Karpas-422 (cell line): Measurements from ENCODE around the gene SCPEP1. TPM values are rescaled to one million over a fixed set of nuclear protein-coding genes. Genes with fewer than 3 reads are reported as not detected.
"Not testable (repeated sequence)": the region's sequence is repeated elsewhere in the genome, so short reads cannot be mapped to it uniquely, and the experiment has no call there.

Experiments used
- DNase-seq: peaks from one replicate; pipeline ENCODE4 v3.0.0-alpha.2; 2015
- H2AFZ ChIP-seq: fragments of 200-600 bp; sonication (generic); 2 replicates; pipeline ENCODE4 v1.6.1; 2014; ENCODE audit warnings: antibody characterized with exemption, low read length, mixed read lengths
- H3K27ac ChIP-seq: fragments of 200-600 bp; sonication (generic); 2 replicates; pipeline ENCODE4 v1.5.1; 2014; ENCODE audit warnings: mild to moderate bottlenecking, low read length, moderate library complexity
- H3K27me3 ChIP-seq: fragments of 200-600 bp; sonication (generic); 2 replicates; pipeline ENCODE4 v1.6.1; 2014; ENCODE audit warnings: low read length, mixed read lengths
- H3K36me3 ChIP-seq: fragments of 200-600 bp; sonication (generic); 2 replicates; pipeline ENCODE4 v1.6.1; 2014; ENCODE audit warnings: low read length, mixed read lengths; ENCODE audit not compliant: insufficient read depth
- H3K4me1 ChIP-seq: fragments of 200-600 bp; sonication (generic); 2 replicates; pipeline ENCODE4 v1.6.1; 2014; ENCODE audit warnings: mild to moderate bottlenecking, low read length, mixed read lengths
- H3K4me2 ChIP-seq: fragments of 200-600 bp; sonication (generic); 2 replicates; pipeline ENCODE4 v1.6.1; 2014; ENCODE audit warnings: low read length, low read depth, mild to moderate bottlenecking; ENCODE audit not compliant: poor library complexity, severe bottlenecking
- H3K4me3 ChIP-seq: fragments of 200-600 bp; sonication (generic); 2 replicates; pipeline ENCODE4 v1.5.1; 2014; ENCODE audit warnings: mild to moderate bottlenecking, antibody characterized with exemption, low read length, mixed read lengths
- H3K79me2 ChIP-seq: fragments of 200-600 bp; sonication (generic); 2 replicates; pipeline ENCODE4 v1.6.1; 2014; ENCODE audit warnings: mild to moderate bottlenecking, low read length, mixed read lengths
- H3K9ac ChIP-seq: fragments of 200-600 bp; sonication (generic); 2 replicates; pipeline ENCODE4 v1.6.0; 2014; ENCODE audit warnings: low read length
- H3K9me2 ChIP-seq: fragments of 200-600 bp; sonication (generic), shearing (Covaris generic); replicated peaks from 2 replicates; pipeline ENCODE4 v1.6.0; 2014; ENCODE audit warnings: mild to moderate bottlenecking, low read length, moderate library complexity; ENCODE audit not compliant: insufficient read depth
- H3K9me3 ChIP-seq: fragments of 300-700, 200-600 bp; sonication (generic); 2 replicates; pipeline ENCODE4 v1.6.1; 2014; ENCODE audit warnings: low read length, mixed read lengths
- H4K20me1 ChIP-seq: fragments of 200-600 bp; sonication (generic); 2 replicates; pipeline ENCODE4 v1.6.1; 2014; ENCODE audit warnings: mild to moderate bottlenecking, antibody characterized with exemption, low read length, low read depth; ENCODE audit not compliant: insufficient read depth
- total RNA-seq: library from RNA; depleted of rRNA; stranded (reverse); fragments of >200 nt; shearing (Covaris generic); gene quantifications from 2 replicates; pipeline ENCODE4 v1.2.3, GENCODE V29; 2014; ENCODE audit warnings: low replicate concordance

Gene SCPEP1
- total RNA-seq, 1 experiment from 2014 or later: 22.2 TPM

DNA sequence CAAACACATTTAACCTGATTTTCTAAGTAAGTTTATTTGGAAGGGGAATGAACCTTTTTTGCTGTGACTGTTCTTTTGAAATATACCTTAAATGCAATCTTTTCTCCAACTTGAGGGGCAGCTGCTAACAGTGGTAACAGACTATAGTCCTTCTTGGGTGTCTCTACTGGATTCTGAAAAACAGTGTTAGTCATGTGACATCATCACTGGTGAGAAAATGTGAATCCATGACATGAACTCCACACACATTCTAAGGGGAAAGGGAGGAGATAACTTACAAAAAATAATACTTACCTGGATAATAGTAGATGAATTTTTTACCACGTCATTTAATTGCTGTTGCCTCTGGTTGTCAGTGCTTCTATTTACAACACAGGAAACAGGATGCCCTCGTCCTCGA is 28.3 kb upstream of the SCPEP1 start:
- H3K9ac ChIP-seq: no peak overlapping the region
- no peaks in the 10 kb centered on the region for H3K27me3 ChIP-seq
- H3K4me1 ChIP-seq: no peaks in the 10 kb centered on the region
- H3K9me3 ChIP-seq: no peaks in the 10 kb centered on the region
- peaks cover 34% of the 10 kb centered on the region for H3K79me2 ChIP-seq
- no peak overlapping the region for H3K4me2 ChIP-seq
- no peak overlapping the region for H2AFZ ChIP-seq
- H4K20me1 ChIP-seq: no peaks in the 10 kb centered on the region
- H3K4me3 ChIP-seq: no peak overlapping the region
- H3K9me2 ChIP-seq: no peaks in the 10 kb centered on the region
- DNase-seq: no peak
- no peak overlapping the region for H3K27ac ChIP-seq
- H3K36me3 ChIP-seq: peaks cover 13% of the 10 kb centered on the region; the same call in 1 of the 2 replicates

DNA sequence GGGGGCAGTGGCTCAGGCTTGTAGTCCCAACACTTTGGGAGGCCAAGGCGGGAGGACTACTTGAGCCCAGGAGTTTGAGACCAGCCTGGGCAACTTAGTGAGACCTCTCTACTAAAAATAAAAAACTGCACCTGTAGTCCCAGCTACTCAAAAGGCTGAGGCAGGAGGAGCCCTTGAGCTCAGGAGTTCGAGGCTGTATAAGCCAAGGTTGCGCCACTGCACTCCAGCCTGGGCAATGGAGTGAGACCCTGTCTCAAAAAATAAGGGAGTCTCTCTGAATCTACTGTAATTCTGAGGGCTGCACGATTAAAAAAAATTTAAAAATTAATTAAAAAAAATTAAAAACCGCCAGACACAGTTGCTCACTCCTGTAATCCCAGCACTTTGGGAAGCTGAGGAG is 20.9 kb upstream of the SCPEP1 start:
- Histone ChIP-seq H3K9ac (no peak overlapping the region), H3K27me3 (no peaks in the 10 kb centered on the region), H3K4me2 (no peak overlapping the region), H3K36me3 (no peaks in the 10 kb centered on the region; the same call in 1 of the 2 replicates), H3K9me2 (no peaks in the 10 kb centered on the region), H3K27ac (no peak overlapping the region), H3K79me2 (peaks cover 72% of the 10 kb centered on the region), H4K20me1 (no peaks in the 10 kb centered on the region), H2AFZ (no peak overlapping the region), H3K4me1 (peaks cover 17% of the 10 kb centered on the region), H3K9me3 (no peaks in the 10 kb centered on the region), H3K4me3 (no peak overlapping the region)
- DNase-seq: no peak

DNA sequence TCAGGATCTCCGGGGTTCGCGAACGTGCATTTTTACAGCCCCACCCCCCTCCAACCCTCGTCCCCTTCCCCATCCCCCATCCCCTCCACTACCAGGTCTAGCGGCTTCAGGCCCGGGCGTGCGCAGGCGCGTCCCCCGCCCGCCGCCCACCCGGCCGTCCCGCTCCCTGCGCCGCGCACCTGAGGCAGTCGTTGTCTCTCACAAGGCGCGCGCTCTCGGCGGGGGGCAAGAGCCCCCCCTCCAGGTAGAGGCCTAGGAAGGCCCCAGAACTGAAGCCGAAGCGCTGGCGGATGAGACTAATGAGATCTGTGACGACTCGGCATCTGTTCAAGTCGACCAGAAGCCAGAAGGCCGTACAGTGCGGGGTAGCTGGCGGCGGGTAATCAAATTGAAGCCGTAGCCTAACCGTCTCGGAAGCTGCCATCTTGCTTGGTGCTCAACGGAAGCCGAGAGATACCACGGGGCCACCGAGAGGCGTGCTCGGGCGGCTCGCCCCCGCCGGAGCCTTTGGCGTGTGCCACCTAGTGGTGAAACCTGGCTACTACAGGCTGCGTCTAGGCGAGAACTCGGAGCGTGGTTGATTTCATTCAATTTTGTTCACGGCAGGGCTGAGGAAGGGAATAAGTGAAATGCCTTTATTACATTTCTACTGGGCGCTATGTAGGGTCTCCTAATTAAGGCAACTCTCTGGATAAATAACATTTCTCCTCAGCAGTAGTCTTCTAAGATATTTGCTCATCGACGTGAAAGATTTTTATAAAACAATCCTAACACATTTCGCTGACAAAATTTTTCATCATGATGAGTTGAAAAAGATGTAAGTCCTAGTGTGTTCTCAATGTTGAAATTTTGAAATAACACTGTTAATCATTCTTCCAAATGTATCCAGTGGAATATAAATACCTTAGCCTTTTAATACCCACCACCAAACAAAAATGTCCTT is 17.1 kb upstream of the SCPEP1 start, which contains the start of gene COIL:
TSS of gene COIL (minus strand) at position 455 of the 943 bp plus-strand sequence. CDS start at position 424, 31 bp downstream.
- peak; percentile 98 for DNase-seq
- H3K79me2 ChIP-seq: peaks cover 38% of the 10 kb centered on the region
- no peaks in the 10 kb centered on the region for H3K9me3 ChIP-seq
- H3K27ac ChIP-seq: peak within 1 kb of the TSS; percentile 94
- peaks cover 23% of the 10 kb centered on the region for H3K4me1 ChIP-seq
- no peaks in the 10 kb centered on the region for H3K27me3 ChIP-seq
- no peaks in the 10 kb centered on the region for H4K20me1 ChIP-seq
- H3K4me2 ChIP-seq: peak within 1 kb of the TSS; percentile 73
- H3K9ac ChIP-seq: peak within 1 kb of the TSS; percentile 98
- H3K4me3 ChIP-seq: peak within 1 kb of the TSS; percentile 98
- H2AFZ ChIP-seq: peak within 1 kb of the TSS; percentile 97
- H3K36me3 ChIP-seq: no peaks in the 10 kb centered on the region; the same call in 1 of the 2 replicates
- no peaks in the 10 kb centered on the region for H3K9me2 ChIP-seq

DNA sequence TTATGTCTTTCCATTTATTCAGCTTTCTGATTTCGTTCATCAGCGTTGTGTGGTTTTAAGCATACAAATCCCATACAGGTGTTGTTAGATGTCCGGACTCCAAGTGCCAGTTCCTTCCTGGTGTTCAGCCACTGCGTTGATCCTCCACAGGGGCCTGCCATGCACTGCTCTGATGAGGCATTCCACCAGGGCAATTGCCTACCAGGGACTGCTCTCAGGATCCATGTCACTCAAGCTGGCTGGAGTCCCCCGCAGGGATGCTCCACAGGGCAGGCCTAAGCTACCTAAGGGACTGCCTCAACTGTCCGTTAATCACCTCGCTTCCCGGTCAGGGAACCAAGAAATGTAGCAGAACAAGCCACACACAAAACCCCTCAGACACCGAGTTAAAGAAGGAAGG is 12.7 kb upstream of the SCPEP1 start:
- not testable (repeated sequence) for H3K9me2 ChIP-seq, H3K9me3 ChIP-seq, DNase-seq, H3K9ac ChIP-seq, H3K79me2 ChIP-seq, H3K27ac ChIP-seq, H3K27me3 ChIP-seq, H2AFZ ChIP-seq, H3K4me2 ChIP-seq, H4K20me1 ChIP-seq, H3K4me3 ChIP-seq, H3K36me3 ChIP-seq
- H3K4me1 ChIP-seq: peaks cover 12% of the 10 kb centered on the region

DNA sequence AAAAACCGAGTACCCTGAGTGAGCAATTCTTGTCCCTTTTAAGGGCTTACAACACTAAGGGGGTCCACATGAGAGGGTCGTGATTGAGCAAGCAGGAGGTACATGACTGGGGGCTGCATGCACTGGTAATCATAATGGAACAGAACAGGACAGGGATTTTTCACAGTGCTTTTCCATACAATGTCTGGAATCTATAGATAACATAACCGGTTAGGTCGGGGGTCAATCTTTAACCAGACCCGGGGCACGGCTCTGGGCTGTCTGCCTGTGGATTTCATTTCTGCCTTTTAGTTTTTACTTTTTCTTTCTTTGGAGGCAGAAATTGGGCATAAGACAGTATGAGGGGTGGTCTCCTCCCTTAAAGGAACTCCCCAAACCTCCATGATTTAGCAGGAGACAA is 12.2 kb upstream of the SCPEP1 start:
- not testable (repeated sequence) for H3K9me3 ChIP-seq, H3K4me3 ChIP-seq, H3K9ac ChIP-seq, H3K4me2 ChIP-seq, H3K9me2 ChIP-seq, H3K27ac ChIP-seq, H3K36me3 ChIP-seq, H3K79me2 ChIP-seq, H2AFZ ChIP-seq, H4K20me1 ChIP-seq, DNase-seq, H3K27me3 ChIP-seq
- H3K4me1 ChIP-seq: peaks cover 12% of the 10 kb centered on the region

DNA sequence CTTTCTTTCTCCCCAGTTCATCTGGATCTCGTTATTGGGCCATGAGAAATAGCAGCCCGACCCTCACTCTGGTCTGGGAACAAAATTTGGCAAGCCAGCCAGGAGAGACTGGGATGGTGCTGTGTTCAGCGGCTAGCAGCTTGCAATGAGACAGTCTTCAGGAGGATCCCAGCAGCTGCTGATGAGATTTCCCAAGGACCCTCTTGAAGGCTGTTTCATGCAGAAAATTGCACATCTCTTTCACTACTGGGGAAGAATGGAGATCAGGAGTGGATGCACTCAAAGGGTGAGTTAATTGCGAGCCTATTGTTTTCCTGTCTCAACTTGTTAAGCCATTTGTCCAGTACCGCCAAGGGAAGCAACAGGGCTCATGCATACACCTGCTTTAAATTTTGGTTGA is 11.6 kb upstream of the SCPEP1 start:
- Histone ChIP-seq H3K27me3 (no peaks in the 10 kb centered on the region), H3K4me1 (peaks cover 8% of the 10 kb centered on the region), H3K4me2 (no peak overlapping the region), H4K20me1 (no peaks in the 10 kb centered on the region), H3K9me2 (no peaks in the 10 kb centered on the region), H3K36me3 (no peaks in the 10 kb centered on the region), H3K4me3 (no peak overlapping the region), H3K9ac (no peak overlapping the region), H2AFZ (no peak overlapping the region), H3K27ac (no peak overlapping the region), H3K9me3 (no peaks in the 10 kb centered on the region), H3K79me2 (no peaks in the 10 kb centered on the region)
- DNase-seq: no peak

DNA sequence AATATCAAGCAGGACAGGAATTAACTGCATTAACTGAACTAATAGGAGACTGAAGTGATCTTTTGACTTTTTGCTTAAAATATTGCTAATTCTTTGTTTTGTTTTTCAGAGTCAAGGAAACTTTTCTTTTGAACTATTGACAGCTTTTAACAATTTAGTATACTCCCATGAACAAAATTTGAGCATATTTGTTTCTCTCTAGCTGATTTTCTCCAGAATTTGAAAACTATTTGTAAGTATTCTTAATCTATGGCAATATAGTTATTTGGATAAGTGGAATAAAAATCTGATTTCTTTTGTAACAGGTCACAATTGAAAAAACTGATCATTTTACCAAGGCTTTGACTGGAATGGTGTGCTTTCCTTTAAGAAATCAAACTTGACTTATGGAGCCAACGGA is 7.0 kb upstream of the SCPEP1 start:
- Histone ChIP-seq H3K27me3 (no peaks in the 10 kb centered on the region), H3K9ac (no peak overlapping the region), H3K9me2 (no peaks in the 10 kb centered on the region), H3K9me3 (no peaks in the 10 kb centered on the region), H4K20me1 (no peaks in the 10 kb centered on the region), H3K27ac (no peak overlapping the region), H3K4me2 (no peak overlapping the region), H3K4me3 (no peak overlapping the region), H3K4me1 (no peaks in the 10 kb centered on the region), H3K36me3 (no peaks in the 10 kb centered on the region), H2AFZ (no peak overlapping the region), H3K79me2 (no peaks in the 10 kb centered on the region)
- no peak for DNase-seq

DNA sequence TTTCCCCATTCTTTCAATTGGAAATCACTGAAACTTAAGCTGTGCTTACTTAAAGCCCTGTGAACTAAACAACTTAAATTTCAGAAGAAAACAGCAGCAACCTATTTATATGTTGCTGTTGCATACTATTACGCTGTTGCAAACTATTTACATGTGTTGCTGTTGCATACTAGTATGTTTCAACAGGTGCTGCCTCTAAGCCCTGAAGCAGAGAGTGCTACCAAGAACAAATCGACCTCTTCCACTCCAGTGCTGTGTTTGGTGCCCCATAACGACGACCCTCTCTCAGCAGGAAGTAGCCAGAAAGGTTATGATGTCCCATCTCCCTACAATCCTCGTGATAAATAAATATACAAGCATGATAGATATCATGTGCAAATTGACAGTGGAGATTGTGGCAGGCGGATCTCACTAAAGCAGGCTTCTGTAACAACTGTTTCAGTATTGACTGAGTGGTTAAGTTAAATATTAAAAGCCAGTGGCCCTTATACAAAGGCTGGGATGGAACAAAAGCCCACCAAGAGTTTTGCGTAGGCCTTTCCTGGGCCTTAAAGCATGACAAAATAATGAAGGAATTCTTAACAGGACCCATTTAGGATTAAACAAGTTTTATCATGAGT is 5.7 kb upstream of the SCPEP1 start:
- Histone ChIP-seq H4K20me1 (no peaks in the 10 kb centered on the region), H3K27me3 (no peaks in the 10 kb centered on the region), H3K9me3 (no peaks in the 10 kb centered on the region), H3K4me1 (peaks cover under 1% of the 10 kb centered on the region; the same call in 1 of the 2 replicates), H3K9me2 (no peaks in the 10 kb centered on the region), H3K9ac (no peak overlapping the region), H3K27ac (no peak overlapping the region), H3K4me3 (no peak overlapping the region), H2AFZ (no peak overlapping the region), H3K4me2 (no peak overlapping the region), H3K36me3 (no peaks in the 10 kb centered on the region), H3K79me2 (no peaks in the 10 kb centered on the region)
- no peak for DNase-seq
